Measurements from ENCODE around the gene DUSP19. TPM values are rescaled to one million over a fixed set of nuclear protein-coding genes. Genes with fewer than 3 reads are reported as not detected.
"Not testable (repeated sequence)": the region's sequence is repeated elsewhere in the genome, so short reads cannot be mapped to it uniquely, and the experiment has no call there.

DUSP19 gene
- total RNA-seq: 0.80 and 0.93 TPM in 2 replicates

- intact Hi-C loops (cut with micrococcal nuclease): loop anchor here (1.0 kb wide), 3 partner anchors 40 to 362 kb away; partner anchors contain the start of genes DNAJC10, NCKAP1 and NUP35
Measured at GRCh38 chr2:183078464-183079138, at the start of gene DUSP19. DUSP19 (plus strand) TSS chr2:183078747; CDS start chr2:183078934, 187 bp downstream.

GRCh38 chr2:183029219-183029618 lies 49.3 kb upstream of the DUSP19 start:
- intact Hi-C loops (cut with micrococcal nuclease): no loop called here

- intact Hi-C loops (cut with micrococcal nuclease): no loop called here
Measured at GRCh38 chr2:183031911-183032794, 46.4 kb upstream of the DUSP19 start.

- intact Hi-C loops (cut with micrococcal nuclease): no loop called here
Measured at GRCh38 chr2:183033951-183034350, 44.6 kb upstream of the DUSP19 start.

- intact Hi-C loops (cut with micrococcal nuclease): no loop called here
Measured at GRCh38 chr2:183034806-183035205, 43.7 kb upstream of the DUSP19 start.

GRCh38 chr2:183035298-183035953 lies 43.1 kb upstream of the DUSP19 start:
- intact Hi-C loops (cut with micrococcal nuclease): no loop called here

GRCh38 chr2:183035954-183036669 lies 42.4 kb upstream of the DUSP19 start:
- intact Hi-C loops (cut with micrococcal nuclease): loop anchor here (2.0 kb wide), 1 partner anchor 319 kb away; the partner anchor contains the start of gene DNAJC10

GRCh38 chr2:183037074-183037552 lies 41.4 kb upstream of the DUSP19 start:
- intact Hi-C loops (cut with micrococcal nuclease): loop anchor here (2.0 kb wide), 1 partner anchor 320 kb away; the partner anchor contains the start of gene DNAJC10

GRCh38 chr2:183037553-183038340 lies 40.8 kb upstream of the DUSP19 start:
- intact Hi-C loops (cut with micrococcal nuclease): loop anchor here (1.0 to 2.0 kb wide), 3 partner anchors 41 to 321 kb away; partner anchors contain the start of genes DNAJC10, DUSP19 and NUP35

- intact Hi-C loops (cut with micrococcal nuclease): loop anchor here (1.0 kb wide), 2 partner anchors 40 to 86 kb away; partner anchors contain the start of genes DUSP19 and NUP35
Measured at GRCh38 chr2:183038341-183039300, 39.9 kb upstream of the DUSP19 start, which contains the start of gene NCKAP1. NCKAP1 (minus strand) TSS chr2:183038457; CDS start chr2:183038099, 358 bp downstream.

- intact Hi-C loops (cut with micrococcal nuclease): no loop called here
Measured at GRCh38 chr2:183040604-183041003, 37.9 kb upstream of the DUSP19 start.

- intact Hi-C loops (cut with micrococcal nuclease): not testable (repeated sequence)
Measured at GRCh38 chr2:183043580-183043979, 35.0 kb upstream of the DUSP19 start.

- intact Hi-C loops (cut with micrococcal nuclease): not testable (repeated sequence)
Measured at GRCh38 chr2:183047486-183048125, 30.9 kb upstream of the DUSP19 start.

GRCh38 chr2:183049420-183049819 lies 29.1 kb upstream of the DUSP19 start:
- intact Hi-C loops (cut with micrococcal nuclease): no loop called here

- intact Hi-C loops (cut with micrococcal nuclease): no loop called here
Measured at GRCh38 chr2:183057333-183057985, 21.1 kb upstream of the DUSP19 start.

GRCh38 chr2:183059561-183059960 lies 19.0 kb upstream of the DUSP19 start:
- intact Hi-C loops (cut with micrococcal nuclease): no loop called here

GRCh38 chr2:183060571-183061231 lies 17.8 kb upstream of the DUSP19 start:
- intact Hi-C loops (cut with micrococcal nuclease): no loop called here

All from T-helper 2 cell treated with Interferon-gamma antibody and Interleukin-4, amounts not matched to agents 100 ng/mL and 5 ng/mL, for 36 hours (primary cell).